Activated CD4-positive, alpha-beta T cell treated with anti-CD3 and anti-CD28 coated beads for 4 hours (primary cell): Measurements from ENCODE around the gene IQSEC1.

ENCODE experiments used
- DNase-seq, 2 donors: peaks; one replicate each; pipeline ENCODE4 v3.0.0-alpha.2; 2020

Gene IQSEC1

DNA sequence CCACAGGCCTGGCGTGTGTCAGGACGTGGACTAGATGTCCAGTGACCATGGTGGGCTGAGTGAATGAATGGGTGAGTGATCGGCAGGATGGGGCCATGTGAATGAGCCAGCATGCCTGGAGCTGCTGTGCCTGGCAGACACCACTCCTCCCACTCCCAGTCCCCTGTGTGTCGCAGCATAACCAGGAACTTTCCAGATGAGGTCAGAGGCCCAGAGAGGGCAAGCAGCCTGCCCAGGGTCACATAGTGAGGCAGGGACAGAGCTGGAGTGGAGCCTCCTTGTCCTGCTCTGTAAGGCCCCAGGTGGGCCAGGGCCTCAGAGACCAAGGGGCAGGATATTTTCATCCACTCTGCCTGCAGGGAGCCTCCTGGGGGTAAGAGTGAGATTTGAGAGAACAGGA, 6.4 kb downstream of the IQSEC1 start:
- DNase-seq = no peak

DNA sequence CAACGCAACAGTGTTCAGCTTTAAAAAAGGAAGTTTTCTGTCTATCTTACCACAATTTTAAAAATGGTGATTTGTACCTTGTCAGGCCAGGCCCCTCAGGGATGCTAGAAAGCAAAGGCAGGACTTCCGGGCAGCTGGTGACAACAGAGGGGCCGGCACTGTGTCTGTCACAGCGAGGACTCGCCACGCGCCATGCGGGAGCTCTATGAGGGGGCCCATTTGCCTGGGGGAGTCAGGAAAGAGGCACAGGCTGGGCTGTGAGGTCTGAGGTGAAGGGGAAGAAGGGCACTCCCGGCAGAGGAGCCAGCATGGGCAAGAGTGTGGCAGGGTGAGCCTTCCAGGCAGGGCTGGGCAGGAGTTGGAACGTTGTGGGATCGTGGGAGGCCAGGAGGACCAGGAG, 7.0 kb downstream of the IQSEC1 start:
- no peak for DNase-seq

DNA sequence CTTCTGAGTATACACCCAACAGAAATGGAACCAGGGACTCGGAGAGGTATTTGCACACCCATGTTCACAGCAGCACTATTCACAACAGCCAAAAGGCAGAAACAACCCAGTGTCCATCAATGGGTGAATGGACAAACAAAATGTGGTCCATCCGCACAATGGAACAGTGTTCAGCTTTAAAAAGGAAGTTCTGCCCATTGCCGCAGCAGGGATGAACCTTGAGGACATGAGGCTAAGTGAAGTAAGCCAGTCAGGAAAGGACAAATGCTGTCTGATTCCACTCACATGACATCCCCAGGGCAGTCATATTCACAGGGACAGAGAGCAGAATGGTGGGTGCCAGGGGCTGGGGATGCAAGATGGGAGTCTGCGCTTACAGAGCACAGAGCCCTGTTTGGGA, 7.5 kb downstream of the IQSEC1 start:
- DNase-seq = no peak

DNA sequence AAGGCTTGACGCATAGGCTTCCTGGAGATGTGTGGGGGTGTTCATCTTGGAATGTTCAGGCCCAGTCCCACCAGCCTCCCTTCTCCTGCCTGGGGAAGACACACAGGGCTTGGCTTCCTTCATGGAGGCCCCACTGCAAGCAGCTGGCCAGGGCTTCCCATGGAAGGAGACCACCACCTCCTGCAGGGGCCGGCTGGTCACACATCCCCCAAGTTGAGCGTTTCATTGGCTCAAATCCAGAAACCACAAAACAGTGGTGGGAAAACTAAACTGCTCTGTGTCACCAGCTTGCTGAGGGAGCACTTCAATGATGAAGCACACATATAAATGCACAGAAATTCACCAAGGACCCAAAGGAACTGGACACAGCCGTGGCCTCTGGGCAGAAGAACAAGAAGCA, 8.3 kb downstream of the IQSEC1 start:
- no peak for DNase-seq

DNA sequence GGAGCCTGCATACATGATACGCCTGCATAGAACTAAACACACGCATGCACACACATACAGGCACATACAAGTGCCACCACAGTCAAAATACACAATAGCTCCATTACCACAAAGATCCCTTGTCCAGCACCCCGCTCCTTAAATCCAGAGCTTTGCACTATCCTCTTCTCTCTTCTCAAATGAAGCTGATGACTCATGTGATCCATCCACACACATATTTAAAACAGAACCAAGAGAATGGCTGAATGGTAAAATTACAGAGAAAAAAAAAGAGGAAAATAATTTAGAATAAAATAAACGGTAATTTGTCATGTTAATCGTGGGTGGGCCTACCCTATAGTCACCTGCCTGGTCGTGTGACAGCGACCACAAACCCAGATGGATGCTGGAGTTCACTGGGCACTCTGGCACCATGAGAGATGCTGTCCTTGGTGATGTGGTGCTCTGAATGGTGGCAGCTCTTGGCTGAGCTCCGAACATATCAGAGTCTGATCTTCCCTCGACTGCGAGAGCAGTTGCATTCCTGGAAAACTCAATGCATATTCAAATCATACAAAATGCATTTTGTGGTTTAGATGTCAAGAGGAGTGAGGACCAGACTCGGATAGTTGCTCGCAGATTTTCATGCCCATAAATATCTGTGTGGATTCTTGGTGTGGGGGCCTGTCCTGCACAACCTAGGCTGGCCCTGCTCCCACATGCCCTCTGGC, 8.9 kb downstream of the IQSEC1 start:
- DNase-seq = no peak

DNA sequence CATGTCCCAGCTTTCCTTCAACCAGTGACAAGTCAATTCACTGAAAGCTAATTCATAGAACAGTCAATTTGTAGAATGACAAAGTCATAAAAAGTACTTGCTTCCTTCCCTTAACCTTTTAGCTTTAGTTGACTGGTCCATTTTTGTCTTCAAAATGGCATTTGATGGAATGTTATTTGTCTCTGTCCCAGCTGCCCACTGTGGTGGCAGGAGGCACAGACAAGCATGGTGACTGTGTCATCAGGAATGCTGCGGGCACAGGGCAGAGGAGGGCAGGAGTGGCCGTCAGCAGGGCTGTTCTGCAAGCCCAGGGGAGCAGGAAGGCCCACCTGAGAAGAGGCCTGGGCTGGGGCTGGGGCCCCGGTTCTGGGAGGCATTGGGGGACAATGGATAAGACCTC, 10.0 kb downstream of the IQSEC1 start:
- no peak for DNase-seq

DNA sequence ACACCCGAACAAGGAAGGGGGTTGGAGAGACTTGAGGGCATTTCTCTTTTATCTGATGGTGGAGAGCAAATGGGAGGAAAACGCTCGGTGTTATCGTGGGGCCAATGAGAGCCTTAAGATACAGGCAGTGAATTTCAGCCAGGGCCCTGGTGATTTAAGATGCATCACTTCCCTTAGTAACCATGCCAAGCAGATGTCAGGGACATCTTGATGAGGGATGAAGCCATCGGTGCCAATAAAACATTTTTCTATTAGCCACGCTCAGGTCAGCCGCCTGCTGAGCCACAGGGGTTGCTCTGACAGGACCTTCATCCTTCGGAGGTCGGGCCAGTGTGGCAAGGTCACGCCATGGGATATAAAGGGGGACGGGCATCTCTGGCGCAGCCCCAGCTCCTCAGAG, 10.6 kb downstream of the IQSEC1 start:
- no peak for DNase-seq

DNA sequence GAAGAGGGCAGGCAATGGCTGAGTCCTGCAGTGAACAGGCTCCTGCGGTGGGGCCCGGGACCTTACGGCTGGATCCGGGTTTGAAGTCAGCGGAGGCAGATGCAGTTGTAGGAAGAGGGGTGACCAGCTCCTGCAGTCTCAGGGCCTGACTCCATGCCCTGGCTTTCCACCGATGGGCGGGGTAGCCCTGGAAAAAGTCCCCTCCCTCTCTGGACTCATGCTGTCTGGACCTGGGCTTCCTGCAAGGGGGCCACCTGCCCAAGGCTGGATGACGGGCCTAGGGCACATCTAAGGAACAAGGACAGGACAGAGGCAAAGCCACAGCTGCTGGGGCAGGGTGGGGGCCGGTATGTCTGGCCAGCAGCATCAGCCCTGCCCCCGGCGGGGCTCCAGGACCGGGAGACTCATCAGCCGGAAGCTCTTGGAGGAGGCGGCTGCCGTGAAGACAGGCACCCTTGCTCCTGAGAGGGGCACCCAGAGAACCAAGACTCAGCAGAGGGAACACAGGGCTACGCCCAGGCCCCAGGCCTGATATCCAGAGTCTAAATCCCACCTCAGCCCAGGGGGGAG, 12.8 kb downstream of the IQSEC1 start:
- DNase-seq = no peak

DNA sequence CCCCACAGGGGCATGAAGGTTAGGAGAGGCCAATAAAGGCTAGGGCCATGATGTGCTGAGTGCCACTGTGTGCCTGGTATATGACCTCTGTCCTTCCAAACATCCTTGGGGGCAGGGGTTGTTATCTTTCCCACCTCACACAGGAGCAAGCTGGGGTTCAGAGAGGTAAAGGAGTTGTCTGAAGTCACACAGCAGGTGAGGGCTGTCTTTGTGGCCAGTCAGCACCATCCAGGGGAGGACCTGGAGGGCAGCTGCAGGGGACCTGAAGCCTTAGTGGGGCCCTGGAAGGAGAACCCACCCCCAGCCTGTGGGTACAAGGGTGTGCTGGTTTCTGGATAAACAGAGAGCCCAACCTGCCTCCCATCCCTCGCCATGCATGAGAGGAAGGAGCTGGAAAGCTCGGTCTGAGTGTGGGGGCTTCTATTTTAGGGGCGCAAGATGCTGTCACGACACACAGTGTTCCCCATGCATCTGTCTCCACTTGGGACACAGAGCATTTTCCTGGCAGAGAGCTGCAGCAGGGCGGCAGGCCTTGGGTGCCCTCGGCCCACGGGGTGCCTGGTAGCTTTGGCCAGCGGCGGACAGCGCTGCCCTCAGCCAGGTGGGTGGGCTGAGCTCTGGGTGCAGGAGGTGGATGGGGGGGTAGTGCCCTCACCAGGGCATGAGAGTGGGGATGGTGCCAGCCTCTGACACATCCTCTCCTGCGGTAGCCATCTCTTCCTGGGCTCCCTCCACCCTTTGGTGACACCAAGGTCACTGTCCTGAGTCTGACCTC, 14.7 kb downstream of the IQSEC1 start:
- no peak for DNase-seq

DNA sequence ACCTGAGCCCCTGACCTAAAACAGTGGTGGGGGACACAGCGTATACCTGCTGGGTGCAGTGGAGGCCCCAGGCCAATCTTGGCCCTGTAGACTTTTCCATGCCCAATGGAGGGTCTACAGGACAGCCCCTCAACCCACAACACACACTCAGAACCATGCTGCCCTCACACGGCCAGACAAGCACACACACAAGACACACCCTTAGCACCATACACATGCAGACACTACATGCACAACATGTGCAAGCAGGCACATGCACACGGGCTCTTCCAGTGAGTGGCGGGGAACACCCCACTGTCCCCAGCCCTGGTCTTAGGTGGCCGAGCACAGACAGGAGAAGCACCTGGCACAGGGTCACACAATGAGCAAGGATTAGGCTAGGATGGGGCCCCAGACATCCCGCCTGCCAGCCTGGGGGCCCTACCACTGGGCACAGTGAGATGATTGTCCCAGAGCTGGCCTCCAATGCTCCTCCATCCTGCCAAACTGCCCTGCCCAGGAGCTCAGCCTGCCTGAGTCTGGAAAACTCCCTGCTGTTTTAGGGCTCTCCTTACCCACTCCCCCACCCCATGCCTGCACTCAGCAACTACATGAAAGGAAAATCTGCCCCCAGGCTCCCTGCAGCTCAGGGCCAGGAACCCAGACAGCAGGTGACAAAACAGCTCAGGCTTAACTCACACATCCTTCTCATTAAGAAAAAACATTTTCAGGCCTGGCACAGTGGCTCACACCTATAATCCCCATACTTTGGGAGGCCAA, 15.8 kb downstream of the IQSEC1 start:
- DNase-seq = no peak

DNA sequence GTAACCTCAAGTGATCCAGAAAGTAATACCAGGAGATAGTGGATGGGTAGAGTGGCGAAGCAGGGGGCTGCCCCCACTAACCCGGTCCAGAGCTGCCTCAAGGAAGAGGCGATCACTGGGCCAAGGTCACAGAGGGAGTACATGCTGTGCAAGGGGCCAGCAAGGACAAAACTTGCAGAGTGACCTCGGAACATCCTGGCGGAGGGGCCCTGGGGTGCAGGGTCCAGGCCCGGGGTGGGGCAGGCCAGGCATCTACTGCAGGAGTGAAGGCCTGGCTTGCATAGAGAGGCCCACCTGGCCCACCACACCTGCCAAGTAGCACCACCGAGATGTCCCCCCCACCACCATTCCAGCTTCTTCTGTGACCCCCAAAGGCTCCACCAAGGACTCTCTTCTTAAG, 17.6 kb downstream of the IQSEC1 start:
- no peak for DNase-seq

DNA sequence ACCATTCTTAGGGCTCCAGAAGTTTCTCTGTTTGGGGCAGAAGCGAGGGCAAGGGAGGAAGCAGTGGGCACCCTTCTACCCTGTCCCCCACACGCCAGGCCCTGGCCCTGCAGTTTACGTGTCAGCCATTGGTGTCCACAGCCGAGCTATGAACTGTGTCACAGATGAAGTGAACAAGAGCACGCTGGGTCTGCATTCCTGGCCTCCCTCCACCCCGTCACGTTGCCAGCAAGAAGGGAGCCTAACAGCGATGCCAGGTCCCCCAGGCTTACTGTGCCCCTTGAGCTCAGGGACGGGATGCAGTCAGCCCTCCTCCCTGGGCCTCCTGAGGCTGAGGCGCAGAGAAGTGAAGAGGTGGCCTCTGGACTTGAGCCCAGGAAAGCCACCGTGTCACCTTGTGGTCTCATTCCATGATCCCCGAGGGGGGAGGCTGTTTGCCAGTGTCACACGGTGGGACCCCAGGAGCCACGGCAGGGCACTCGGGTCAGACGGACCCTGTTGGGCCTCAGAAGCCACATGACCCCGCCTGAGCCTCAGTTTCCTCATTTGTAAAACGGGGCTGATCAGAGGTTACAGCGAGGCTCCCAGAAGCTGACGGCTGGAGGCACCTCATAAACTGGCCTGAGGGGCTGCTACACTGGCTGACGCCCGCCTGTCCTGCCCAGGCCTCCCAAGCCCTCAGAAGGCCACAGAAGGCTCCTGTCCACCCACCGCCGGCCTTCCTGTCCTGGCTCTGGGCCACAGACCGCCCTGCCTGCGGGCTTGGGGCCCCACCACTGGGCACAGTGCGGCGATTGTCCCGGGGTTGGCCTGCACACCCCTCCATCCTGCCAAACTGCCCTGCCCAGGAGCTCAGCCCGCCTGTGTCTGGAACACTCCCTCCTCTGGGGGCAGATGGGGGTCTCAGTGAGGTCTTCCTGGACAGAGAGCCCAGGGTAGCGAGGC, 18.6 kb downstream of the IQSEC1 start:
- no peak for DNase-seq

DNA sequence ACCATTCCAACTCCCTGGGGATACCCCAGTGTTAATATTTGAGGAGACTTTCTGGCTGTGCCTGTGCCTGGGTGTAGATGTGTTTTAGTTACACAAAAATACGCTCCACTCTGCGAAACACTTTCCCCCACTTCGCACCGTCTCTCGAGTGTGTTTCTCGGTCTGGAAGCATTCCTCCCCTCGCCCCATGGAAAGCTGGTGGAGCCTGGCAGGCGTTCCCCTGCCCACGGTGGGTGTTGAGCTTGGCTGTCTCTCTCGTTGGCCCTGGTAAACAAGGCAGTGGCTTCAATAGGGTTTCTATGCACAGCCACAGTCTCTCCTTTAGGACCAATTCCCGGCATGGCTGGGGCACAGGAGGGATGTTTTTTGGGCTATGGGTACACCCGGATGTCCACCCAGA, 19.3 kb downstream of the IQSEC1 start:
- DNase-seq = no peak

DNA sequence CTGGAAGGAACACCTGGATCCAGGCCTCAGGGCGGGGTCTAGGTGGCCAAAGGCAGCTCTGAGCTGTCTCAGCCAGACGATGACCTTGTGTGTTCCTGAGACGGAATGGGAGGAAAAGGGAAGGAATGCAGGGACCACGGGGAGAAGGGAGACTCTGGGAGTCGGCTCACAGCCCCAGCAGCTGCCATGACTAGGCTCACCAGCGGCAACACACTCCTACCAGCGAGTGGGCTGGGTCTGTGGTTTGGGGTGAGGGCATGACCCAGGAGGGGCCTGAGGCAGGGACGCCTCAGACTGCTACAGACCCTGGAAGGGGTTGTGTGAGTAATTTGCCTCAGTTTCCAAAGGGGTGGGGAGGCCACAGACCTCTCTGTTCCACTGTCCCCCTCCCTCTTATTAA, 19.8 kb downstream of the IQSEC1 start:
- no peak for DNase-seq

DNA sequence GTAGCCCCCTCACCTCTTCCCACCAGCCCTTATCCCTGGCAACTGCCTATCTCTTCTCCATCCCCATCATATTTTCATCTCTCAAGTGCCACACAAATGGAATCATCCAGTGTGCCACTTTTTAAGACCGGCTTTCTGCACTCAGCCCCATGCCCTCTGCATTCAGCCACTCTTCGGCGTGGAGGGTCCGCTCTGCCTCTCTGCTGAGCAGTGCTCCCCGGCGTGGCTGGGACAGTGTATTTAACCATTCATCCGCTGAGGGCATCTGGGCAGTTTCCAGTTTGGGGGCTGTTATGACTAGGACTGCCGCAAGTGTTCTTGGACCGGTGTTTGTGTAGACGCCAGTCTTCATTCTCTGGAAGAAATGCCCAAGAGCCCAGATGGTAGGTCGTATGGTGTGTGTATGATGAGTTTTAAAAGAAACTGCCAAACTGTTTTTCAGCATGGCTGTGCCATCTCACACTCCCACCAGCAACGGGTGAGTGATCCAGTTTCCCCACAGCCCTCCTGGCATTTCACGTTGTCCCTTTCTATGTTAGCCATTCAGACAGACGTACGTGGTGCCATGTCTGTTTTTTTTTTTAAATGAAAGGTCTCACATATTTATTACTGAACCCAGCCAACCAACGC, 20.9 kb downstream of the IQSEC1 start:
- DNase-seq = no peak

DNA sequence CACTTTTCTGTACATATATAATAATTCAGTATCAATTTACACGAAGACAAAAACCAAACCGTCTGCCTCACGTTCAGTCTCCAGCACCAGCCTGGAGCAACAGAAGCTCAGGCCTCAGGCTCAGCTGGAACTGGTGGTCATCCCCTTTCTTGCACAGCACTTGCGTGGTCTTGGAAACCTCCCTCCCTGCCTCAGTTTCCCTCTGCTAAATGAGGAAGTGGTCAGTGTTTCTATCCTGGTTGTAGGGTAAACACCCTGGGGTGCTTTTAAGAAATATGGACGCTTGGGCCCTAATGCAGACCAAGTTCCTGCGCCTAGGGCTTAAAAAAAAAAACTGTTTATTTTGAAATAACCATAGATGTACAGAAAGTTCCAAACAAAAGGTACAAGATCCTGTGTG, 21.6 kb downstream of the IQSEC1 start:
- DNase-seq = no peak

DNA sequence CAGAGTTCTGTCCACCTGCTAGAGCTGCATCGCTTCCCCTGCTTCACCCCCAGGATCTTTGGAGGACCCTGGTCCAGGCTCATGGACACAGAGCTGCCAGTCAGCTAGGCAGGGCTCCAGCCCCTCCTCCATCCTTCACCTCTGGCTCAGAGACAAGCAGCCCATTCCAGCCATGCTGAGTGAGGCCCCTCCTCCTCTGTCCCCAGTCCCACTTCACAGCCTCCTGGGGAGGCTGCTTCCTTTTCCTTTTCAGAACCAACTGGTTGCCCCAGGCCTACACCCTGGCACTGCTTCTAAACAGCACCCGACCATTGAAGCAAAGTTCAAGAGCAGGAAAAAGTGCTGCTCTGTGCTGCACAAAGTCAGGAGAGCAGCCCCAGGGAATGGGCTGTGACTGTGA, 22.2 kb downstream of the IQSEC1 start:
- DNase-seq = no peak

DNA sequence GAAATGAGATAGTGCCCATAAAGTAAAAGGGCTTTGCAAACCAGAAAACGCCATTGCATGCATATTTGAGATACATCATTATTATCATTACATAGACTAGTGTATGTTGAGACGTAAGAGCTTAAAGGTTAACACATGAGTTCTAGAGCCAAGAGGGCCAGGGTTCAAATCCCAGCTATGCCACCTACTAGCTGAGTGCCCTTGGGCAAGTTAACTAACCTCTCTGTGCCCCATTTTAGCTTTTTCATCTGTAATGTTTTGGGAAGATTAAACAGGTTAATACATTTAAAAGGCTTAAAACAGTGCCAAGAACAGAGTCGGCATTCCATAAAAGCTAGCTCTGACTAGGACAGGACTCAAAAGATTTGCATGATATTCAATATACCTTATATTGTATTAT, 22.8 kb downstream of the IQSEC1 start:
- no peak for DNase-seq

DNA sequence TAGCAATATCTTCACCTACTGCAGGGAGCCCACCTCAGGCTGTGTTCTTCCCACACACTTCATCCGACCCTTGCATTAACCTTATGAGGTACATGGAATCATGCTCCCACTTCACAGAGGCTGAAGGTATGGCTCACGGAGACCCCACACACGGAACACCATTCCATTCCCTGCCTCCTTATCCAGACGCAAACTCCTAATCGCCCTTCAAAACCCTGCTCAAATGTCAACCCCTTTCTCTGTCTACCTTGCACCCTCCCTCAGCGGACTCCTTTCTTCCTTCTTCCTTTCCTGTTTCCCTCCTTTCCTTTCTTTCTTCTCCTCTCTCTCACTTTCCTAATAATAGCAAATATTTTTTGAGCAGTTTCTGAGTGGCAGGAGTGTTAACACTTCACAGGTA, 23.8 kb downstream of the IQSEC1 start:
- no peak for DNase-seq

DNA sequence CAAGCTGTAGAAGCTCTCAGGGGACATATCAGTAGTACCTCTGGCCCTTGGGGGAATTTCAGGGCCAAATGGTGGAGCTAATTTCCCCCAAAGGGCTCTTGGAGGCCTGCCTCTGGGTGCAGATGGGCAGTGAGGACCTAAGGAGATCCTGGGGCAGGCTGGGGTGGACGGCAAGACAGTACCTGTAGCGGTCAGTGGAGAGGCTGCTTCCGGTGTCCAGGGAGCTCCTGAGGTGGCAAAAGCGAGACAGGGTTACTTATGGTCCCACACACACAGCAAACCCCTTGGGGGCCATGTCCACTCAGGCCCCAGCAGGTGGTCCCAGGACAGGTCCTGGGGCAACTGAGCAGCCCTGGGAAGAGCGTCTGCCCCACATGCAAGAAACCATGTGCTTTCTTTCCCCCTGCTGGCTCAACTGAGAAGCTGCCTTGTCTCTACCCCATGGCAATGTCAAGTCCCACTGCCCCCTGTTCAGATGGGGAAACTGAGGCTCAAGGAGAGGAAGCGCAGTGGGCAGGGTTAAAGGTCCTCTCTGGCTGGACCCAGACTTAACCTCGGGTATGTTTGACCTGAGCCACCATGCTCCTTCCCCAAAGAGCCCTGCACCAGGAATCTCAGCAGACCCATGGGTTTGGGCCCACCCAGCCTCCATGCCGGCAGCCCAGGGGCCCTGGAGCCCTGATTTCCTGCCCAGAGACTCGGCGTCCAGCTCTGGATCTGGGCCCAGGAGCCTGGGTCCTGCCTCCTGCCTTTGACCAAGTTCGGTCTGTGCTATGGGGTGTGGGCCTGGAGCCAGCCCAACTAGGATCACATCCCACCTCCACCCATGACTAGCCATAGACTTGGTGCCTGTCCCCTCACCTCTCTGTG, 25.7 kb downstream of the IQSEC1 start:
- DNase-seq = no peak
